ENCODE results near the gene PSTPIP2. TPM values are rescaled to one million over a fixed set of nuclear protein-coding genes. Genes with fewer than 3 reads are reported as not detected.

The PSTPIP2 gene
- total RNA-seq, 1 donor from 2014 or later = 9.6 TPM

DNA sequence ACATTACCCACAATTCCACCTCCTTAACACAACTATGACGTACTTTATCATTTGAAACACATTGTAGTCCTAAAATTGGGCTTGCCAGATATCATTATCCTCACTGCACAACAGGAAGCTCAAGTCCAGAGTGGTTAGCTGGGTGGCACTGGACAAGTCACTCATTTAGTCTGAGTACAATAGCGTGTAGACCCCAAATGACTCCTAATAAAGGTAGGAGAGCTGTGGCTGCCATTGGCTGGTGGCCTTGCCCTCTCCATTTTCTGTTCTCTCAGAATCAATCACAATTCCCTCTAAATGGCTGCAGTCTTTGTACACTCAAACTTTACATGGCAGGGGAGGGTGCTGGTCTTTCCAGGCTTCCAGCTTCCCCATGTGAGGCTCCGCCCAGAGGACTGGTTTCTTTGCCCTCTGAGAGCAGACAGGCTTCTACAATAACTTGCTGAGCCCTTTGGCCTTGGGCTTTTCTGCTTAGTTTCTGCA lies 11.7 kb downstream of the PSTPIP2 start:
- Mint-ChIP-seq H3K4me1 (ENCODE audit: unreplicated experiment) (peaks cover 10% of the 10 kb centered on the region), H3K27me3 (no peaks in the 10 kb centered on the region), H3K27ac (no peak overlapping the region), H3K9me3 (no peaks in the 10 kb centered on the region), H3K36me3 (peaks cover 4% of the 10 kb centered on the region), H3K4me3 (no peak overlapping the region)
- TF ChIP-seq, protein P1, sequence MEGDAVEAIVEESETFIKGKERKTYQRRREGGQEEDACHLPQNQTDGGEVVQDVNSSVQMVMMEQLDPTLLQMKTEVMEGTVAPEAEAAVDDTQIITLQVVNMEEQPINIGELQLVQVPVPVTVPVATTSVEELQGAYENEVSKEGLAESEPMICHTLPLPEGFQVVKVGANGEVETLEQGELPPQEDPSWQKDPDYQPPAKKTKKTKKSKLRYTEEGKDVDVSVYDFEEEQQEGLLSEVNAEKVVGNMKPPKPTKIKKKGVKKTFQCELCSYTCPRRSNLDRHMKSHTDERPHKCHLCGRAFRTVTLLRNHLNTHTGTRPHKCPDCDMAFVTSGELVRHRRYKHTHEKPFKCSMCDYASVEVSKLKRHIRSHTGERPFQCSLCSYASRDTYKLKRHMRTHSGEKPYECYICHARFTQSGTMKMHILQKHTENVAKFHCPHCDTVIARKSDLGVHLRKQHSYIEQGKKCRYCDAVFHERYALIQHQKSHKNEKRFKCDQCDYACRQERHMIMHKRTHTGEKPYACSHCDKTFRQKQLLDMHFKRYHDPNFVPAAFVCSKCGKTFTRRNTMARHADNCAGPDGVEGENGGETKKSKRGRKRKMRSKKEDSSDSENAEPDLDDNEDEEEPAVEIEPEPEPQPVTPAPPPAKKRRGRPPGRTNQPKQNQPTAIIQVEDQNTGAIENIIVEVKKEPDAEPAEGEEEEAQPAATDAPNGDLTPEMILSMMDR (conservative IDR thresholded peaks at IDR 0.05) = no peak
- DNase-seq (ENCODE audit: extremely low spot score, unreplicated experiment) = no peak

DNA sequence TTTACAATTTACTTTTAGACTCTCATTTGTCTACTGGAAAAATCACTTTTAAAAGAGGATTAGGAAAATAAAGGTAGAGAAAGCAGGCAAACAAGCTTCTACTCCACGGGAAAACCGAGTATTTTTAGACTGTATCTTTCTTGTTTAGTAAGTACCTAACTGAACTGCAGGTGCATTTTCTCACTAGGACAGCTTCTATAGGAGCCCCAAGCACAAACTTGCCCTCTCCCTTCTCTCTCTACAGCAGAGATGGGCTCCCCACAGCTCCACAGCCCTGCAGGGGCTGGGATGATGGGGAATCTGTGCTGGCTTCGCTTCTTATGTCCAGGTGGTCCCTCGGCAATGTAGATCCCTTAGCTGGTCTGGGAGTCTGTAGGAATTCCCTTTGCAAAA lies 16.2 kb downstream of the PSTPIP2 start:
- TF ChIP-seq, protein P1 (conservative IDR thresholded peaks at IDR 0.05) = no peak
- H3K36me3 Mint-ChIP-seq = no peaks in the 10 kb centered on the region
- no peak overlapping the region for H3K4me3 Mint-ChIP-seq
- no peaks in the 10 kb centered on the region for H3K9me3 Mint-ChIP-seq
- no peaks in the 10 kb centered on the region for H3K27me3 Mint-ChIP-seq
- no peak for DNase-seq (ENCODE audit: extremely low spot score, unreplicated experiment)
- peaks cover 21% of the 10 kb centered on the region for H3K4me1 Mint-ChIP-seq (ENCODE audit: unreplicated experiment)
- H3K27ac Mint-ChIP-seq = no peak overlapping the region

DNA sequence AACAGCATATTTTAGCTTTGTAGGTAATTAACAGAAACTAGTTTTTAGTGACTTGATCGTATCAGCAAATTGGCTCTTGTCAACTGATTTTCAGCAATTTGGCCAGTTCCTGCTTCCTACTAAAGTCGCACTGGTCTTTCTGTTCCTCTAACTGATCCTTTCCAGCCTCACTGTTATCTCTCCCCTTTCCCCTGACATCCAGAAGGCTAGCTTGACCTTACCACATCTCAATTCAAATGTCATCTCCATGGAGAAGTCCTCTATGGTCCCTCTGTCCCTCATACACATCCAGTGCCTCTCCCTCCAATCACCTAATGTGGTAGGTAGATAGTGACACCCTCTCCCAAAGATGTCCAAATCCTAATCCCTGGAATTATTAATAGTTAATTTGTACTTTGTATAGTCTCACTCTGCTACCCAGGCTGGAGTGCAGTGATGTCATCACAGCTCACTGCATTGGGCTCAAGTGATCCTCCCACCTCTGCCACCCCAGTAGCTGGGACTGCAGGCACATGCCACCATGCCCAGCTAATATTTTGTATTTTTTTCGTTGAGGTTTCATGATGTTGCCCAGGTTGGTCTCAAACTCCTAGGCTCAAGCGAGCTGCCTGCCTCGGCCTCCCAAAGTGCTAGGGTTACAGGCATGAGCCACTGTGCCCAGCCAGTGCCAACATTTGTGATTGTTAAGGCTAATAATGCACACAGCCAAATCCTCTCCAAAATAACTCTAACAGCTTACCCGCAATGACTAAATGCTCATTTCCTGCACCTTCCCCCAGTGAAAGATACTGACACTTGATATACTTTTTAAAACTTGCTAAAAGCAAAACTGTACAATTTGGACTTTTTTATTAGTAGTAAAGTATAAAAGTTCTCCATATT lies 16.9 kb downstream of the PSTPIP2 start:
- H3K36me3 Mint-ChIP-seq = no peaks in the 10 kb centered on the region
- peaks cover 17% of the 10 kb centered on the region for H3K4me1 Mint-ChIP-seq (ENCODE audit: unreplicated experiment)
- H3K27me3 Mint-ChIP-seq = no peaks in the 10 kb centered on the region
- TF ChIP-seq, protein P1 (conservative IDR thresholded peaks at IDR 0.05) = no peak
- no peak overlapping the region for H3K4me3 Mint-ChIP-seq
- DNase-seq (ENCODE audit: extremely low spot score, unreplicated experiment) = no peak
- H3K27ac Mint-ChIP-seq = no peak overlapping the region
- no peaks in the 10 kb centered on the region for H3K9me3 Mint-ChIP-seq

DNA sequence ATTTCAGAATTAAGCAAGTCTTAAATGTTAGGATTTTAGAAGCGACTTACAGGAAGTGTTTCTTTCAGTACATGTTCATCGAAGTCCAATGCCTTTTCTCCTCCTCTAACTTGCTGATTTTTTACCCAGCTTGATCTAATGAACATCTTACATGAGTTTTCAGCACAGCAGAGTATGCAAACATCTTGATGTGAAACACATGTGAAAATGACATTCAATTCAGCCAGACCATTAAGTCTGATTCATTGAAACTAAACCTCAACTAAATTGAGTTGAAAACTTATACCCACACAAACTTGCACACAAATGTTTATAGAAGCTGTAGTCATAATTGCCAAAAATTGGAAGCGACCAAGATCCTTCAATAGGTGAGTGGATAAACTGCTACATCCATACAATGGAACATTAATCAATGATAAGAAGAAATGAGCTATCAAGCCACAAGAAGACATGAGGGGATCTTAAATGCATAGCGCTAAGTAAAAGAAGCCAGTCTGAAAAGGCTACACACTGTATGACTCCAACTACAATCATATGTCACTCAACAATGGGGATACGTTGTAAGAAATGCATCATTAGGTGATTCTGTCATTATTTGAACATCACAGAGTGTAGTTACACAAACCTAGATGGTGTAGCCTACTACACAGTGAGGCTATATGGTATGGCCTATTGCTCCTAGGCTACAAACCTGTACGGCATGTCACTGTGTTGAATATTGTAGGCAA lies 18.5 kb downstream of the PSTPIP2 start:
- TF ChIP-seq, protein P1 (conservative IDR thresholded peaks at IDR 0.05) = no peak
- peaks cover 18% of the 10 kb centered on the region for H3K4me1 Mint-ChIP-seq (ENCODE audit: unreplicated experiment)
- H3K4me3 Mint-ChIP-seq = no peak overlapping the region
- H3K36me3 Mint-ChIP-seq = no peaks in the 10 kb centered on the region
- H3K27me3 Mint-ChIP-seq = no peaks in the 10 kb centered on the region
- DNase-seq (ENCODE audit: extremely low spot score, unreplicated experiment) = no peak
- no peak overlapping the region for H3K27ac Mint-ChIP-seq
- H3K9me3 Mint-ChIP-seq = no peaks in the 10 kb centered on the region

DNA sequence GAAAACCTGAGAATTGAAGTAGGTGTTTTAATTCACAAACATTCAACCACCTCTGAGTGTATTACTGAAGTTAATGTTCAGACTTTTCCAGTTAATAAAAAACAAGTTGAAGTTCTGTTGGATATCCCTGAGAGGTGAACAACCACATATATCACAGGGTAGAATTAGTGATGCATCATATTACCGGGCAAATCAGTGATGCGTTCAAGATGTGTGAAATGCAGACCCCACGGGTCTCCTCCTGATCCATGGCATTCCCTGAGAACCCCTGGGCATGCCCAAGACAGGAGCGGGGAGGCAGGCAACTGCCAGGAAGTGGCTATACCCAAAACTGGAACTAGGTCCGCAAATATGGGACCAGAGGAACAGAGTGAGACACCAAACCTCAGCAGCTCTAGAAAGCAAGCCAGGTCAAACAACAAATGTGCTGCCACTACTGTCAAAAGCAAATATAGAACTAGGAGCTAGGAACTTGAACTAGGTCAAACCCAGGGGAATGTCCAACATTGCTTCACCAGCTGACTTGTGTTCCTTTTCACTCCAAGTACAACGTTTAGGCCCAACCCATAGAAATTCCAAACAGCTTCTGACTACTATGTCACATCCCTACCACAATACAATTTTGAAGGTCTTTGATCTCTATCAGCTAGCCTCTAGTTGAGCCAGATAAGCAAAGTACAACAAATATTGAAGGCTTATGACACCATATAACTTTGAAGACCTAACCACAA lies 20.2 kb downstream of the PSTPIP2 start:
- H3K4me3 Mint-ChIP-seq = no peak overlapping the region
- no peaks in the 10 kb centered on the region for H3K9me3 Mint-ChIP-seq
- TF ChIP-seq, protein P1 (conservative IDR thresholded peaks at IDR 0.05) = no peak
- no peak overlapping the region for H3K27ac Mint-ChIP-seq
- H3K27me3 Mint-ChIP-seq = no peaks in the 10 kb centered on the region
- peaks cover 21% of the 10 kb centered on the region for H3K4me1 Mint-ChIP-seq (ENCODE audit: unreplicated experiment)
- H3K36me3 Mint-ChIP-seq = no peaks in the 10 kb centered on the region
- DNase-seq (ENCODE audit: extremely low spot score, unreplicated experiment) = no peak

Measured in type B pancreatic cell (in vitro differentiated cells).